H9 (cell line): ENCODE data around the gene PTOV1. TPM values are rescaled to one million over a fixed set of nuclear protein-coding genes. Genes with fewer than 3 reads are reported as not detected.

Source experiments
- DNase-seq: peaks from one replicate; pipeline ENCODE4 v3.0.0-alpha.2; 2017
- H2AFZ ChIP-seq: one replicate; pipeline ENCODE4 v1.6.1; 2013; ENCODE audit warnings: mild to moderate bottlenecking, low read length, control low read depth, moderate library complexity
- H2AK5ac ChIP-seq: 2 replicates; pipeline ENCODE4 v1.6.1; 2013; ENCODE audit warnings: low read length, control low read depth, mixed read lengths; ENCODE audit not compliant: insufficient read length
- H2BK120ac ChIP-seq: one replicate; pipeline ENCODE4 v1.6.1; 2013; ENCODE audit warnings: low read depth, mild to moderate bottlenecking, low read length, control low read depth, inconsistent platforms; ENCODE audit not compliant: poor library complexity, severe bottlenecking
- H2BK12ac ChIP-seq: 2 replicates; pipeline ENCODE4 v1.6.1; 2013; ENCODE audit warnings: low read length, control low read depth, mixed read lengths, low read depth; ENCODE audit not compliant: insufficient read length
- H2BK15ac ChIP-seq: 2 replicates; pipeline ENCODE4 v1.6.1; 2013; ENCODE audit warnings: low read depth, low read length, control low read depth
- H2BK20ac ChIP-seq: one replicate; pipeline ENCODE4 v1.6.1; 2013; ENCODE audit warnings: low read depth, mild to moderate bottlenecking, low read length, control low read depth, inconsistent platforms; ENCODE audit not compliant: poor library complexity, severe bottlenecking
- H2BK5ac ChIP-seq: 2 replicates; pipeline ENCODE4 v1.6.1; 2013; ENCODE audit warnings: low read length, control low read depth, mixed read lengths; ENCODE audit not compliant: insufficient read length
- H3K14ac ChIP-seq: 2 replicates; pipeline ENCODE4 v1.6.1; 2013; ENCODE audit warnings: low read length, control low read depth; ENCODE audit not compliant: insufficient read depth
- H3K18ac ChIP-seq: 2 replicates; pipeline ENCODE4 v1.6.1; 2013; ENCODE audit warnings: low read depth, mild to moderate bottlenecking, mixed read lengths, low read length, control low read depth; ENCODE audit not compliant: insufficient read length
- H3K23ac ChIP-seq: 2 replicates; pipeline ENCODE4 v1.6.1; 2013; ENCODE audit warnings: low read length, control low read depth, mixed read lengths, low read depth; ENCODE audit not compliant: insufficient read length
- H3K23me2 ChIP-seq: 2 replicates; pipeline ENCODE4 v1.6.1; 2013; ENCODE audit warnings: low read depth, mild to moderate bottlenecking, mixed read lengths, low read length, control low read depth; ENCODE audit not compliant: insufficient read length, poor library complexity, severe bottlenecking
- H3K27ac ChIP-seq: 2 replicates; pipeline ENCODE4 v1.5.1; 2013; ENCODE audit warnings: low read length, control low read depth, mixed read lengths, low read depth; ENCODE audit not compliant: insufficient read length
- H3K27me3 ChIP-seq: 2 replicates; pipeline ENCODE4 v1.6.1; 2013; ENCODE audit warnings: low read length, control low read depth, inconsistent platforms; ENCODE audit not compliant: insufficient read depth
- H3K4ac ChIP-seq: 2 replicates; pipeline ENCODE4 v1.6.1; 2013; ENCODE audit warnings: low read depth, mild to moderate bottlenecking, control low read depth, inconsistent platforms, low read length, moderate library complexity
- H3K4me1 ChIP-seq: 2 replicates; pipeline ENCODE4 v1.6.1; 2013; ENCODE audit warnings: low read length, control low read depth, inconsistent platforms; ENCODE audit not compliant: insufficient read depth
- H3K4me2 ChIP-seq: 2 replicates; pipeline ENCODE4 v1.6.1; 2013; ENCODE audit warnings: low read length, control low read depth, mixed read lengths; ENCODE audit not compliant: insufficient read length, insufficient read depth
- H3K56ac ChIP-seq: 2 replicates; pipeline ENCODE4 v1.6.1; 2013; ENCODE audit warnings: low read depth, mild to moderate bottlenecking, mixed read lengths, low read length, control low read depth; ENCODE audit not compliant: insufficient read length
- H3K79me1 ChIP-seq: 2 replicates; pipeline ENCODE4 v1.6.1; 2013; ENCODE audit warnings: low read depth, mild to moderate bottlenecking, moderate library complexity, low read length, control low read depth, inconsistent platforms; ENCODE audit not compliant: insufficient read depth, poor library complexity, severe bottlenecking
- H3K79me2 ChIP-seq: 2 replicates; pipeline ENCODE4 v1.6.1; 2013; ENCODE audit warnings: low read length, control low read depth, inconsistent platforms; ENCODE audit not compliant: insufficient read depth
- H3K9ac ChIP-seq: 2 replicates; pipeline ENCODE4 v1.6.1; 2013; ENCODE audit warnings: low read length, control low read depth, mixed read lengths; ENCODE audit not compliant: insufficient read length; ENCODE audit errors: extremely low read depth
- H3K9me3 ChIP-seq: one replicate; pipeline ENCODE4 v1.6.1; 2013; ENCODE audit warnings: low read depth, low read length, inconsistent platforms; ENCODE audit not compliant: control insufficient read depth
- H3T11ph ChIP-seq: one replicate; pipeline ENCODE4 v1.6.1; 2013; ENCODE audit warnings: mild to moderate bottlenecking, low read length, control low read depth, inconsistent platforms
- H4K20me1 ChIP-seq: one replicate; pipeline ENCODE4 v1.6.1; 2013; ENCODE audit not compliant: control insufficient read depth, insufficient read length, insufficient read depth
- H4K5ac ChIP-seq: 2 replicates; pipeline ENCODE4 v1.6.1; 2013; ENCODE audit warnings: low read depth, mild to moderate bottlenecking, mixed read lengths, low read length, control low read depth; ENCODE audit not compliant: insufficient read length
- H4K8ac ChIP-seq: replicated peaks from 2 replicates; pipeline ENCODE4 v1.6.1; 2013; ENCODE audit warnings: low read length, control low read depth, mixed read lengths, low read depth; ENCODE audit not compliant: insufficient read length
- H4K91ac ChIP-seq: 2 replicates; pipeline ENCODE4 v1.6.1; 2013; ENCODE audit warnings: low read depth, mild to moderate bottlenecking, moderate library complexity, mixed read lengths, low read length, control low read depth; ENCODE audit not compliant: insufficient read length
- H3K27ac Mint-ChIP-seq, 3 experiments: 2 replicates in 2 of 3; 3 replicates in 1 of 3; pipeline ENCODE4 v1.8.0; 2020 to 2021; ENCODE audit warnings: mixed read lengths in 3 of 3, mild to moderate bottlenecking in 1 of 3, moderate library complexity in 1 of 3
- H3K27me3 Mint-ChIP-seq: 2 replicates; pipeline ENCODE4 v1.8.0; 2021; ENCODE audit warnings: low read depth, mild to moderate bottlenecking, moderate library complexity, mixed read lengths
- H3K36me3 Mint-ChIP-seq, 3 experiments: 2 replicates in 2 of 3; 3 replicates in 1 of 3; pipeline ENCODE4 v1.8.0; 2020 to 2021; ENCODE audit warnings: low read depth in 3 of 3, mixed read lengths in 3 of 3; ENCODE audit not compliant: insufficient read depth in 1 of 3
- H3K4me1 Mint-ChIP-seq, 2 experiments: 2 replicates each; pipeline ENCODE4 v1.8.0; 2020; ENCODE audit warnings: mixed read lengths in 2 of 2
- H3K4me3 Mint-ChIP-seq, 2 experiments: 2 replicates in 1 of 2; 3 replicates in 1 of 2; pipeline ENCODE4 v1.8.0; 2020 to 2021; ENCODE audit warnings: mild to moderate bottlenecking in 2 of 2, mixed read lengths in 2 of 2, moderate library complexity in 1 of 2
- H3K9me3 Mint-ChIP-seq, 2 experiments: 2 replicates in 1 of 2; 3 replicates in 1 of 2; pipeline ENCODE4 v1.8.0; 2020; ENCODE audit warnings: mild to moderate bottlenecking in 2 of 2, mixed read lengths in 2 of 2, moderate library complexity in 1 of 2
- WGBS: extraction: QIAGEN DNeasy Blood & Tissue Kit; methylation state at CpG from one replicate; pipeline ENCODE4 v1.1.7; 2013; ENCODE audit warnings: missing lambda C conversion rate, low lambda C conversion rate, mixed read lengths; ENCODE audit not compliant: insufficient read length; ENCODE audit errors: extremely low coverage; 5-methylcytosine and 5-hydroxymethylcytosine counted together
- total RNA-seq: library from RNA; stranded (reverse); gene quantifications from 2 replicates; pipeline ENCODE4 v1.2.1, GENCODE V29; 2021
- TF ChIP-seq, protein P1 (sequence below): fragments of 200-600 bp; sonication (generic); conservative IDR thresholded peaks from 3 replicates; pipeline ENCODE4 v1.8.0; 2021; ENCODE audit warnings: antibody characterized with exemption, mild to moderate bottlenecking

Gene PTOV1
- total RNA-seq, 1 experiment from 2014 or later, result 309 TPM

GRCh38 chr19:49887037-49887664 lies 36.2 kb downstream of the PTOV1 start:
- Histone ChIP-seq H3K27me3 (no peaks in the 10 kb centered on the region; the same call in 1 of the 2 replicates), H3K4ac (no peak overlapping the region), H2BK12ac (no peak overlapping the region), H2AFZ (no peak overlapping the region), H4K20me1 (no peaks in the 10 kb centered on the region), H3K18ac (no peak overlapping the region), H3K9me3 (no peaks in the 10 kb centered on the region), H3K79me1 (no peaks in the 10 kb centered on the region), H3K23ac (no peak overlapping the region), H3K27ac (no peak overlapping the region), H2BK20ac (no peak overlapping the region), H3K4me2 (no peak overlapping the region), H2AK5ac (no peak overlapping the region), H4K8ac (no peak overlapping the region), H4K91ac (no peak overlapping the region), H3K56ac (no peak overlapping the region), H3K9ac (no peak overlapping the region), H3K79me2 (no peaks in the 10 kb centered on the region), H4K5ac (no peak overlapping the region), H2BK15ac (no peak overlapping the region), H3K4me1 (no peaks in the 10 kb centered on the region), H3K14ac (no peak overlapping the region), H2BK5ac (no peak overlapping the region), H3K23me2 (peaks cover 3% of the 10 kb centered on the region), H3T11ph (no peak overlapping the region), H2BK120ac (no peak overlapping the region)
- Mint-ChIP-seq H3K27me3 (peaks cover 16% of the 10 kb centered on the region), H3K36me3 (peaks cover 37 to 51% (median 45%) of the 10 kb centered on the region in 3 experiments), H3K4me3 (no peak overlapping the region), H3K9me3 (peaks cover 0 to 11% of the 10 kb centered on the region in 2 experiments; a peak in 1 of 5 replicates), H3K4me1 (peaks cover 3 to 14% of the 10 kb centered on the region in 2 experiments; a peak in 3 of 4 replicates), H3K27ac (no peak overlapping the region)
- TF ChIP-seq, protein P1, sequence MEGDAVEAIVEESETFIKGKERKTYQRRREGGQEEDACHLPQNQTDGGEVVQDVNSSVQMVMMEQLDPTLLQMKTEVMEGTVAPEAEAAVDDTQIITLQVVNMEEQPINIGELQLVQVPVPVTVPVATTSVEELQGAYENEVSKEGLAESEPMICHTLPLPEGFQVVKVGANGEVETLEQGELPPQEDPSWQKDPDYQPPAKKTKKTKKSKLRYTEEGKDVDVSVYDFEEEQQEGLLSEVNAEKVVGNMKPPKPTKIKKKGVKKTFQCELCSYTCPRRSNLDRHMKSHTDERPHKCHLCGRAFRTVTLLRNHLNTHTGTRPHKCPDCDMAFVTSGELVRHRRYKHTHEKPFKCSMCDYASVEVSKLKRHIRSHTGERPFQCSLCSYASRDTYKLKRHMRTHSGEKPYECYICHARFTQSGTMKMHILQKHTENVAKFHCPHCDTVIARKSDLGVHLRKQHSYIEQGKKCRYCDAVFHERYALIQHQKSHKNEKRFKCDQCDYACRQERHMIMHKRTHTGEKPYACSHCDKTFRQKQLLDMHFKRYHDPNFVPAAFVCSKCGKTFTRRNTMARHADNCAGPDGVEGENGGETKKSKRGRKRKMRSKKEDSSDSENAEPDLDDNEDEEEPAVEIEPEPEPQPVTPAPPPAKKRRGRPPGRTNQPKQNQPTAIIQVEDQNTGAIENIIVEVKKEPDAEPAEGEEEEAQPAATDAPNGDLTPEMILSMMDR, result no peak
- no CpG with 5 or more reads among the region's 23 CpGs for WGBS
- no peak for DNase-seq
